Measurements from ENCODE around the gene HEPHL1.

Gene HEPHL1

GRCh38 chr11:94127638-94128037, 106.5 kb downstream of the HEPHL1 start:
- DNase-seq (ENCODE audit: low read depth): no peak
- H3K4me3 ChIP-seq (ENCODE audit: low read length): peak overlapping the region; percentile 80
- no peak for TF ChIP-seq CTCF (IDR thresholded peaks at IDR 0.05; ENCODE audit: insufficient read depth, low read depth, low read length, missing control alignments)

GRCh38 chr11:94128291-94128745, 107.2 kb downstream of the HEPHL1 start:
- DNase-seq (ENCODE audit: low read depth): peak; percentile 33
- H3K4me3 ChIP-seq (ENCODE audit: low read length): peak overlapping the region; percentile 80
- TF ChIP-seq CTCF (IDR thresholded peaks at IDR 0.05; ENCODE audit: insufficient read depth, low read depth, low read length, missing control alignments): no peak

GRCh38 chr11:94128746-94129511, 107.8 kb downstream of the HEPHL1 start, which contains the start of gene PANX1:
TSS of gene PANX1 (plus strand) at chr11:94128841. CDS start at chr11:94129313, 472 bp downstream.
- DNase-seq (ENCODE audit: low read depth): peak; percentile 93
- no peak for TF ChIP-seq CTCF (IDR thresholded peaks at IDR 0.05; ENCODE audit: insufficient read depth, low read depth, low read length, missing control alignments)
- peak within 1 kb of the TSS; percentile 80 for H3K4me3 ChIP-seq (ENCODE audit: low read length)

- peak; percentile 87 for DNase-seq (ENCODE audit: low read depth)
- H3K4me3 ChIP-seq (ENCODE audit: low read length): peak overlapping the region; percentile 80
- no peak for TF ChIP-seq CTCF (IDR thresholded peaks at IDR 0.05; ENCODE audit: insufficient read depth, low read depth, low read length, missing control alignments)
Observed at GRCh38 chr11:94129512-94130297, 108.6 kb downstream of the HEPHL1 start.

- peak overlapping the region; percentile 80 for H3K4me3 ChIP-seq (ENCODE audit: low read length)
- no peak for TF ChIP-seq CTCF (IDR thresholded peaks at IDR 0.05; ENCODE audit: insufficient read depth, low read depth, low read length, missing control alignments)
- peak; percentile 93 for DNase-seq (ENCODE audit: low read depth)
Observed at GRCh38 chr11:94130298-94131046, 109.3 kb downstream of the HEPHL1 start.

- H3K4me3 ChIP-seq (ENCODE audit: low read length): peak overlapping the region; percentile 10
- TF ChIP-seq CTCF (IDR thresholded peaks at IDR 0.05; ENCODE audit: insufficient read depth, low read depth, low read length, missing control alignments): peak; percentile 10
- DNase-seq (ENCODE audit: low read depth): peak; percentile 77
Observed at GRCh38 chr11:94131047-94131717, 110.0 kb downstream of the HEPHL1 start.

Measured in epithelial cell of esophagus (primary cell).